ENCODE results near the gene SOCS1.

DNA sequence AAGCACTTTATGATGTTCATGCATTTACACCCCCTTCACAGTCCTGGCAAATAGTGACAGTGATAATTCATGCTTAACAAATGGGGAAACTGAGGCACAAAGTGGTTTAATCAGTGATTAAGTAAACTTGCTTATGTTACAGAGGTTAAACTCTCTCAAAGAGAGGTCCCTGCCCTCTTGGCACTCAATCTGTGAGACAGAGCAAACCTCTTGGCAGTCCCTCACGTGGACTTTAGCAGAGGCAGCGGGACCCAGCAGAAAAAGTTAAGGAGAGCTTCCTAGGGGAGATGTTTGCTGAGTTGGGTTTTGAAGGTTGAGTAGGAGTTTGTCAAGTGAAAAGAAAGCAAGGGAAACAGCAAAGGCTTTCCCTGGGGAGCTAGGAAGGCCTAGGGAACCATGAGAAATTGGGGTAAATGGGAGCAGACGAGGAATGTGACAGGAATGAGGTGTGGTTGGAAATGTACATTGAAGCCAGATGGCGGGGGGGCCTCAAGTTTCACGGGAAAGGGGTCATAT, 10.7 kb downstream of the SOCS1 start:
- TF ChIP-seq EZH2 (IDR thresholded peaks at IDR 0.05) (no peak), EZH2phosphoT487 (IDR thresholded peaks at IDR 0.05) (no peak)
- TF ChIP-seq, protein P1, sequence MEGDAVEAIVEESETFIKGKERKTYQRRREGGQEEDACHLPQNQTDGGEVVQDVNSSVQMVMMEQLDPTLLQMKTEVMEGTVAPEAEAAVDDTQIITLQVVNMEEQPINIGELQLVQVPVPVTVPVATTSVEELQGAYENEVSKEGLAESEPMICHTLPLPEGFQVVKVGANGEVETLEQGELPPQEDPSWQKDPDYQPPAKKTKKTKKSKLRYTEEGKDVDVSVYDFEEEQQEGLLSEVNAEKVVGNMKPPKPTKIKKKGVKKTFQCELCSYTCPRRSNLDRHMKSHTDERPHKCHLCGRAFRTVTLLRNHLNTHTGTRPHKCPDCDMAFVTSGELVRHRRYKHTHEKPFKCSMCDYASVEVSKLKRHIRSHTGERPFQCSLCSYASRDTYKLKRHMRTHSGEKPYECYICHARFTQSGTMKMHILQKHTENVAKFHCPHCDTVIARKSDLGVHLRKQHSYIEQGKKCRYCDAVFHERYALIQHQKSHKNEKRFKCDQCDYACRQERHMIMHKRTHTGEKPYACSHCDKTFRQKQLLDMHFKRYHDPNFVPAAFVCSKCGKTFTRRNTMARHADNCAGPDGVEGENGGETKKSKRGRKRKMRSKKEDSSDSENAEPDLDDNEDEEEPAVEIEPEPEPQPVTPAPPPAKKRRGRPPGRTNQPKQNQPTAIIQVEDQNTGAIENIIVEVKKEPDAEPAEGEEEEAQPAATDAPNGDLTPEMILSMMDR (IDR thresholded peaks at IDR 0.05): no peak

Data from neural progenitor cell (in vitro differentiated cells).